GM12878 (cell line): Measurements from ENCODE around the gene CA5A. TPM values are rescaled to one million over a fixed set of nuclear protein-coding genes. Genes with fewer than 3 reads are reported as not detected.
"Not testable (repeated sequence)": the region's sequence is repeated elsewhere in the genome, so short reads cannot be mapped to it uniquely, and the experiment has no call there.

Experiments used
- ATAC-seq: fragments of 200-7000 bp; cut with Tn5 transposase; 3 replicates; pipeline ENCODE4 v1.9.1; 2020; ENCODE audit warnings: mild to moderate bottlenecking, moderate library complexity
- BruUV-seq: library from RNA; stranded (reverse); fragments of 400-500 nt; replicated peaks from 2 replicates; lab custom pipeline; 2021; lab: Mats Ljungman, UMichigan
- CTCF ChIA-PET: fragments of 300-600 bp; sonication (Branson Sonifier 250); formaldehyde crosslinking; extraction: SDS; loops from one replicate; lab custom pipeline; 2021; ENCODE audit warnings: inconsistent platforms; lab: Yijun Ruan, JAX
- POLR2A ChIA-PET: fragments of 350-600 bp; formaldehyde crosslinking; extraction: SDS; loops from one replicate; lab custom pipeline; 2021; ENCODE audit warnings: inconsistent platforms; lab: Charles Lee
- RAD21 ChIA-PET: fragments of 300-600 bp; sonication (Branson Sonifier 250); formaldehyde crosslinking; loops from one replicate; lab custom pipeline; 2023; ENCODE audit warnings: antibody characterized with exemption; ENCODE audit not compliant: unreplicated experiment; lab: Charles Lee
- SMC1A ChIA-PET: fragments of 300-600 bp; sonication (Branson Sonifier 250); formaldehyde crosslinking; loops from one replicate; lab custom pipeline; 2023; ENCODE audit not compliant: unreplicated experiment, uncharacterized antibody; lab: Charles Lee
- DNase-seq: peaks from one replicate; pipeline ENCODE4 v3.0.0-alpha.2; 2011; ENCODE audit warnings: low read depth, low spot score
- FAIRE-seq: peaks from 3 replicates; lab custom pipeline; 2011; peaks lifted over from hg19 to GRCh38; lab: Jason Lieb, UNC
- H2AFZ ChIP-seq: 2 replicates; pipeline ENCODE4 v1.6.0; 2011; ENCODE audit warnings: low read depth, low read length, control low read depth; ENCODE audit not compliant: control insufficient read depth
- H3K27ac ChIP-seq: 2 replicates; pipeline ENCODE4 v1.5.1; 2011; ENCODE audit warnings: control low read depth; ENCODE audit not compliant: control insufficient read depth, insufficient read depth
- H3K27me3 ChIP-seq, 2 experiments: replicated peaks in 1 of 2; 2 replicates each; pipeline versions ENCODE4 v1.6.0 to v1.6.1; 2011; ENCODE audit warnings: low read length in 1 of 2; ENCODE audit not compliant: control insufficient read depth in 2 of 2, insufficient read depth in 2 of 2
- H3K36me3 ChIP-seq, 2 experiments: 2 replicates each; pipeline ENCODE4 v1.5.1; 2011; ENCODE audit warnings: low read length in 1 of 2; ENCODE audit not compliant: control insufficient read depth in 2 of 2, insufficient read depth in 2 of 2
- H3K4me1 ChIP-seq: 2 replicates; pipeline ENCODE4 v1.6.1; 2011; ENCODE audit warnings: mild to moderate bottlenecking, low read length, moderate library complexity, mixed read lengths; ENCODE audit not compliant: control insufficient read depth, insufficient read depth
- H3K4me2 ChIP-seq: 2 replicates; pipeline ENCODE4 v1.6.0; 2011; ENCODE audit warnings: control low read depth; ENCODE audit not compliant: control insufficient read depth, insufficient read depth
- H3K4me3 ChIP-seq: fragments of 200-600 bp; sonication (generic); 2 replicates; pipeline ENCODE4 v1.5.1; 2016
- H3K79me2 ChIP-seq: 2 replicates; pipeline ENCODE4 v1.6.0; 2011; ENCODE audit warnings: low read length; ENCODE audit not compliant: control insufficient read depth, insufficient read depth
- H3K9ac ChIP-seq: 2 replicates; pipeline ENCODE4 v1.8.0; 2011; ENCODE audit warnings: low read length, control low read depth, mixed read lengths; ENCODE audit not compliant: control insufficient read depth, insufficient read depth
- H3K9me3 ChIP-seq: replicated peaks from 3 replicates; pipeline ENCODE4 v1.5.1; 2011; ENCODE audit warnings: mild to moderate bottlenecking, low read length; ENCODE audit not compliant: control insufficient read depth, insufficient read depth
- H4K20me1 ChIP-seq: 2 replicates; pipeline ENCODE4 v1.6.0; 2011; ENCODE audit not compliant: control insufficient read depth, insufficient read depth
- BHLHE40 ChIP-seq, 2 experiments: fragments of 450-650 bp in 1 of 2; IDR thresholded peaks; 2 replicates each; pipeline ENCODE4 v1.6.1; 2011 to 2017; ENCODE audit warnings: low read depth in 2 of 2, borderline replicate concordance in 1 of 2, improper control_type of control experiment in 1 of 2, low read length in 1 of 2, mild to moderate bottlenecking in 1 of 2
- CTCF ChIP-seq, 3 experiments: IDR thresholded peaks in 2 of 3; conservative IDR thresholded peaks in 1 of 3; 2 replicates each; pipeline ENCODE4 v1.5.1; 2011; ENCODE audit warnings: low read depth in 3 of 3, low read length in 3 of 3, mild to moderate bottlenecking in 3 of 3, control low read depth in 2 of 3, moderate library complexity in 2 of 3, inconsistent platforms in 1 of 3, mixed read lengths in 1 of 3; ENCODE audit not compliant: control insufficient read depth in 2 of 3, insufficient read depth in 1 of 3; ENCODE audit errors: extremely low read depth in 1 of 3
- JUND ChIP-seq: IDR thresholded peaks from 2 replicates; pipeline ENCODE4 v1.6.1; 2012; ENCODE audit warnings: low read depth, mild to moderate bottlenecking, low read length, improper control_type of control experiment, moderate library complexity
- WGBS: methylation state at CpG from one replicate; pipeline ENCODE4 v1.1.6; 2016; ENCODE audit warnings: low lambda C conversion rate; ENCODE audit not compliant: insufficient replicate concordance, insufficient coverage; ENCODE audit errors: missing lambda C conversion rate; 5-methylcytosine and 5-hydroxymethylcytosine counted together
- in situ Hi-C: fragments of 300-500 bp; cut with MboI; formaldehyde crosslinking; loops from 9 replicates; pipeline ENCODE4 v1.14.3; 2018; ENCODE audit warnings: mixed read lengths
- intact Hi-C: fragments of 100-400 bp; cut with micrococcal nuclease; formaldehyde crosslinking; loops from one replicate; pipeline ENCODE4 v1.14.2; 2022; ENCODE audit not compliant: unreplicated experiment
- polyA plus RNA-seq, 11 experiments: library from polyadenylated mRNA; depleted of rRNA in 4 of 11; unstranded in 6 of 11; stranded (reverse) in 5 of 11; fragments of >200 nt; fragmentation: Nextera tagmentation in 4 of 11; fragmentation: Illumina TruSeq in 1 of 11; extraction: Ambion mirVana in 4 of 11; extraction: Trizol in 1 of 11; gene quantifications; 1 replicate in 1 of 11; 2 replicates in 10 of 11; pipeline versions ENCODE4 v1.2.1 to v1.2.3, GENCODE V29; 2011 to 2016; ENCODE audit warnings: inconsistent platforms in 2 of 11, missing spikeins in 2 of 11, low read depth in 1 of 11
- total RNA-seq, 4 experiments: library from RNA; depleted of rRNA in 3 of 4; stranded (reverse); fragments of >200 nt in 3 of 4; fragmentation: Illumina TruSeq in 1 of 4; extraction: Trizol in 1 of 4; gene quantifications; 2 replicates each; pipeline versions ENCODE4 v1.2.1 to v1.2.3, GENCODE V29; 2013 to 2021

The CA5A gene
- total and polyA plus RNA-seq, 10 of the 15 experiments (the other 5 are each of a cell fraction or from before 2014, with no cell fraction given) = not detected

GRCh38 chr16:87891764-87892163, 44.6 kb downstream of the CA5A start:
- H3K4me2 ChIP-seq = no peak overlapping the region
- no peaks in the 10 kb centered on the region for H3K36me3 ChIP-seq
- ChIA-PET POLR2A (no interaction called here), RAD21 (no interaction called here), CTCF (interaction anchor here (1.1 kb wide), 1 partner anchor 123 kb away, joined by 4 read pairs; no protein-coding TSS in a partner anchor), SMC1A (no interaction called here)
- no peak for TF ChIP-seq JUND
- TF ChIP-seq BHLHE40 (IDR thresholded peaks at IDR 0.05; ENCODE audit: borderline replicate concordance in 1 of 2, low read depth in 2 of 2, low read length in 1 of 2) = peak in 1 of 2 experiments; percentile 40; a peak in 1 of 4 replicates
- no peak overlapping the region for H2AFZ ChIP-seq
- H3K79me2 ChIP-seq = no peaks in the 10 kb centered on the region
- DNase-seq = no peak
- in situ Hi-C loops (no loop called here), intact Hi-C loops (no loop called here)
- H3K27ac ChIP-seq = no peak overlapping the region
- H4K20me1 ChIP-seq = no peaks in the 10 kb centered on the region
- peaks cover 15% of the 10 kb centered on the region for H3K4me1 ChIP-seq
- no peaks in the 10 kb centered on the region for H3K9me3 ChIP-seq
- H3K4me3 ChIP-seq = no peak overlapping the region
- 78% methylated on average over 21 of the region's 21 CpGs for WGBS
- ATAC-seq = no peak
- no peaks in the 10 kb centered on the region for H3K27me3 ChIP-seq
- no peak overlapping the region for H3K9ac ChIP-seq
- FAIRE-seq = no peak
- no TSS peak for BruUV-seq

- TF ChIP-seq CTCF (IDR thresholded peaks at IDR 0.05 in 2 of 3, conservative IDR thresholded peaks at IDR 0.05 in 1 of 3; ENCODE audit: control insufficient read depth in 2 of 3, extremely low read depth in 1 of 3, insufficient read depth in 1 of 3, low read depth in 3 of 3, low read length in 3 of 3) = peak; percentile 11 to 12 (median 12); a peak in 2 of 6 replicates
- BruUV-seq, POLR2A ChIA-PET, RAD21 ChIA-PET, H3K4me1 ChIP-seq, H3K4me2 ChIP-seq, SMC1A ChIA-PET, FAIRE-seq, DNase-seq, H3K27ac ChIP-seq, H3K36me3 ChIP-seq, H3K9ac ChIP-seq, in situ Hi-C loops, H4K20me1 ChIP-seq, H3K79me2 ChIP-seq, H3K4me3 ChIP-seq, H3K27me3 ChIP-seq, H2AFZ ChIP-seq, intact Hi-C loops, H3K9me3 ChIP-seq: not testable (repeated sequence)
- 97% methylated on average over 10 of the region's 10 CpGs for WGBS
- CTCF ChIA-PET = interaction anchor here (0.9 to 1.4 kb wide), 2 partner anchors 18 to 121 kb away, joined by 3 read pairs; no protein-coding TSS in a partner anchor
- ATAC-seq = peak; percentile 41
Measured at GRCh38 chr16:87889762-87890161, 46.6 kb downstream of the CA5A start.

GRCh38 chr16:87888346-87888745, 48.0 kb downstream of the CA5A start:
- ChIA-PET CTCF (interaction anchor here (1.4 kb wide), 1 partner anchor 16 kb away, joined by 3 read pairs; no protein-coding TSS in a partner anchor), RAD21 (interaction anchor here (1.0 kb wide), 1 partner anchor 120 kb away, joined by 4 read pairs; no protein-coding TSS in a partner anchor), SMC1A (interaction anchor here (1.3 kb wide), 1 partner anchor 13 kb away, joined by 3 read pairs; no protein-coding TSS in a partner anchor)
- H3K27me3 ChIP-seq, H3K9ac ChIP-seq, H2AFZ ChIP-seq, POLR2A ChIA-PET, H3K36me3 ChIP-seq, in situ Hi-C loops, H3K4me1 ChIP-seq, H3K79me2 ChIP-seq, FAIRE-seq, H3K27ac ChIP-seq, BruUV-seq, H3K4me2 ChIP-seq, ATAC-seq, intact Hi-C loops, DNase-seq, H4K20me1 ChIP-seq, H3K4me3 ChIP-seq, H3K9me3 ChIP-seq: not testable (repeated sequence)
- whole genome bisulfite sequencing = 64% methylated on average over 7 of the region's 7 CpGs
